HG02798 (cell line): ENCODE results near the gene CDH4.

Source experiments
- ATAC-seq: cut with Tn5 transposase; IDR thresholded peaks from one replicate; pipeline ENCODE4 v1.9.1; 2021; ENCODE audit warnings: mild to moderate bottlenecking; ENCODE audit not compliant: unreplicated experiment, poor library complexity

Gene CDH4

DNA sequence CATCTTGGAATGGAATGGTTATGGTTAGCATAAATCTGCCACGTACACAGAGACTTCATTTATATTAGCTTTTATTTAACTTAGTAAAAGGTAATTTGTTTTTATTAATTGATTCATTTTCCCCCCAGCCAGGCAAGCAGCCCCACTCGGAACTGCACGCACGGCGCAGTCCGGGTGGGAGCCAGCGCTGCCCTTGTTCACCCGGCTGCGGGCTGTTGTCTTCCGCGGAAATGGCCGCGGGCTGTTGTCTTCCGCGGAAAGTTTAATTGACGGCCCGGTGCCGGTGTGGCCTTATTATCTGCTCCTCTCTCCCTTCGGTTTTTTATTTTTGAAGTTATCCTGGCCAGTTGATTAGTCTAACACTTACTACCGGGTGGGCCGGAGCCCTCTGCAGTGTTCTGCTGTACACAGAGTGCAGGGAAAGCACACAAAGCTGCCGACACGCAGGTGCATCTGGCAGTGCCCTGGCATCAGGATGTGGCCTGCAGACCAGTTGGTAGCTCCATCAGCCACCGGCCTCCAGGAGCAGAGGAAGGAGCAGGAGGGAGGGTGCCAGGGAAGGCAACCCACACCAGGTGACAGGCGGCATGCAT, 270.5 kb downstream of the CDH4 start:
- no peak for ATAC-seq

DNA sequence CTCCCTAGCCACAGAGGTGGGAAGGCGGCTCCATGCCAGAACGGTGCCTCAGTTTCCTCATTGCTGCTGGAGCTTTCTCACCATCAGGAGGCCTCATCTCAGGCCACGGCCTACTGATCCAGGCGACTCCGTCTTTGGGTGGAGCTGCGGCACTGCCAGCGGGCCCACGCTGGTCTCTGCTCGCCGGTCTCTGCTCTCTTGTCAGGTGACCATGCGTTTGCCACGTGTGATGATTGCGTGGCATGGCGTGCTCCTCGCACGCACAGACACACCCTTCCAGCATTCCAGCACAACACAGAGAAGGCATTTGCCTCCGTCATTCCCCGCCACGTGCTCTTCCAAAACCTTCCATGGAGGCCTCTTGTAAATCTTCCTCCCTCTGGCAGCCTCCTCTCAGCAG, 271.1 kb downstream of the CDH4 start:
- ATAC-seq, result no peak

DNA sequence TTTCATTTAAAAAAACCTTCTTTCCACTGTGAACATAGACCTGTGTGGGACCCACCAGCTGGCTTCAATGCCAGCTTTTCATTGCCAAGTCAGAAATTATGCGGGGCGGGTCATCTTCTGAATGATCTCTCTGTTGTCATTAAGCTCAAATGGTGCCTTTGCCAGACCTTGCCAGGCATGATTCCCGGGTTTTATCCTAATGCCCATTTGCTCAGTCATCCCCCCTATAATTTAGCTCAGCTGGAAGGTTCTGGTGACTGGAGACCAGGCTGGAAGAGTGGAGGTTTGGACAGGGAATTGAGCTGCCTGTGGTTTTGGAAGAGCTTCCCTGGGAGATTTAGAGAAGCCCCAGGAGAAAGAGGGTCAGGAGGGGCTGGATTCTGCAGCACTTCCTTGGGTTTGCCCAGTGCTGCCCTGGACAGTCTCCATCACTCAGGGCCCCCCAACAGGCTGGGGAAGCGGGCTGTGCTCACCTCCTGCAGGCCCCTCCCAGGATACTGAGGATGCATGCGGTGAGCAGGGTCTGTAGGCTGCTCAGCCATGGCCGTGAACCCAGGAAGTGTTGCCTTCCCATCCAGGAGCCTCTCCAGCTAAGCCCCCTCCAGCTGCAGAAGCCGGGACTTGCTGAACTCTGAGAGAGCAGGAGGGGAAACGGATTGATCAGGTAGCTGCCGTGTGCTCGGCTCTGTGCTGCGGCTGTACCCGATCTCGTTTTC, 273.0 kb downstream of the CDH4 start:
- no peak for ATAC-seq

DNA sequence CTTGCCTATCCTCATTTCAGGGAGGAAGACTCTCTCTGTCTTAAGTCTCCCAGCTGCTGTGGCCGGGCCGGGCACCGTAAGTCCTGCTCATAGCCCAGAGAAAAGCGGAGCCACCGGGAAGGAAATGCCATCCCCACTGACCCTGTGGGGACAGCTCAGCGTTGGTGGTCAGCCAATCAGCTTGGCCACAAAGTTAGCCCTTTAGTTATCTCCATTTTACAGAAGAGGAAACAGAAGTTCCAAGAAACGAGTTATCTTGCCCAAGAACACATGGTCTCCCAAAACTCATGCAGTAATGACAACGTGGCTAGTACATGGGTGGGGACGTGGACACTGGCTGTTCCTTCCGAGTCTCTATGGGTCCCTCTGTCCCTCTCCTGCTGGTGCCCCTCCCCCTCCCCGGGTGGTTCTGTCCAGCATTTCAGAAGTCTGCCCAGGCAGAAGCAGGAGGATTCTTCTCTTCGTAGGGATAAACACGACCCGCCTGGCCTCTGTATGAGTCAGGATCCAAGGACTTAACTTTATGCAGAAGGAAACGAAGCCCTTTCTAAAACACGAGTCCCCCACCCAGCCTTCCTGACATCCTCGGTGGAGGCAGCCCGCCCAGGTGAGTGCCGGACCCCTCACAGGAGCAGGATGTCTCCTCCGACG, 273.8 kb downstream of the CDH4 start:
- no peak for ATAC-seq

DNA sequence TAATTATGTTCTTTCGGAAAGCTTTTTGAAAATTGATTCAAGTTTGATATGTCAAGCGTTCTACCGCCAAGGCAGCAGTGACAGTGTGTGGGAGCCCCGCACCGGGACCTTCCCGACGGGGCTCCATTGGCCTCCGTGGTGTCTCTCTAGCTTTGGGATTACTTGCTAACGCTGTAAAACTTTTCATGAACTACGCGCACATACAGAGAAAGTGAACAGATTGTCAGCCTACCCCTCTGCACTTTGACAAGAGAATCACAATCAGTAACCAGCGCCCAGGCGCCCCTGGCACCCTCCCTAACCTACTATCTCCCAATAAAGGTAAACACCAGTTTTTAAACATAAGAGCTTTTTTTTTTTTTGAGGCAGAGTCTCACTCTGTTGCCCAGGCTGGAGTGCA, 274.8 kb downstream of the CDH4 start:
- no peak for ATAC-seq

DNA sequence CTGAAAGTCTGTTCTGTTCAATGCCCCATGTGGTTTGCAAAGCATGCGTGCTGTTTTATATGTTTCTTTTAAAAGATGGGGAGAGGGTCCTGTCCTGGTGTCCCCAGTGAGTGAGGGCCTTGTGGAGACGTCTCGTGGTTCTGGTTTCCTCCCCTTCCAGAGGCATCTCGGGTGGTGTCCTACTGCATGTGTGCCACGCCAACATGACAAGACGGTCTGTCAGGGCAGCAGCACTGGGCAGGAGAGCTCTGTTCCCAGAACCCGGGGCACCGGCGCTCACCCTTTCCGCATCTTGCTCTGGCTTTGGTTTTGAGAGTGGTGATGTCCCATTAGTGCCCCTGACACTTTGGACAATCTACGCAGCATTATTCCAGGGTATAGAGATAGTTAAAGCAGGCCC, 275.6 kb downstream of the CDH4 start:
- ATAC-seq, result no peak

DNA sequence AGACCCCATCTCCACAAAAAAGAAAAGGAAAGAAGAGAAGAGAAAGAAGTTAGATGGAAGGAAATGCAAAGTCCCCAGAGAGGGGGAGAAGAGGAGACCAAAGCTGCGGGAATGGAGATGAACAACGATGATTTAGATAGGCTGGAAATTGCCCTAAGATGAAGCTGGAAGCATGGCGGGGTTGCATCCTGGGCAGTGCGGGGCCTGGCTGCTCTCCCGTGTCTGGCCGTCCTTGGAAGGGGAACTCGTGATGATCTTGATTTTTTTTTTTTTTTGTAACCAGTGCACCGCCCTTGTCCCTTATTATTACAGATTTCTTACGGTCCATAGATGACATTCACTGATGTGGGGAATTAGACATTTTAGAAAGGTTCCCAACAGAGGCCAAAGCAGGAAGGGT, 276.5 kb downstream of the CDH4 start:
- no peak for ATAC-seq

DNA sequence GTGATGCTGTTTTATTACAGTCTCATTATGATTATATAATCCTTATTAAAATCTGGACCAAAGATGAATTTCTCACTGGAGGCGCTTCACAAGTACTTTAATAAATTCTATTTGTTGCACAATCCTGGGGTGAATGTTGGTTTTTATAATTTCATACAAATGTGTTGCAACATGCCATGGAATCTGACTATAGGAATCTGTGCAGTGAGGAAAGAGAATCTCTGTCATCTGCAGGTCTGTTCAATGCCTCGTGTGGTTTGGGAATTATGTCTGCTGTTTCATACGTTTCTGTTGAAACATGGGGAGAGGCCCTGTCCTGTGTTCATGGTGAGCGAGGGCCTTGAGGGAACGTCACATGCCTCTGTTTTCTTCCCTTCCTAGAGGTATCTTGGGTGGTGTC, 277.3 kb downstream of the CDH4 start:
- no peak for ATAC-seq

DNA sequence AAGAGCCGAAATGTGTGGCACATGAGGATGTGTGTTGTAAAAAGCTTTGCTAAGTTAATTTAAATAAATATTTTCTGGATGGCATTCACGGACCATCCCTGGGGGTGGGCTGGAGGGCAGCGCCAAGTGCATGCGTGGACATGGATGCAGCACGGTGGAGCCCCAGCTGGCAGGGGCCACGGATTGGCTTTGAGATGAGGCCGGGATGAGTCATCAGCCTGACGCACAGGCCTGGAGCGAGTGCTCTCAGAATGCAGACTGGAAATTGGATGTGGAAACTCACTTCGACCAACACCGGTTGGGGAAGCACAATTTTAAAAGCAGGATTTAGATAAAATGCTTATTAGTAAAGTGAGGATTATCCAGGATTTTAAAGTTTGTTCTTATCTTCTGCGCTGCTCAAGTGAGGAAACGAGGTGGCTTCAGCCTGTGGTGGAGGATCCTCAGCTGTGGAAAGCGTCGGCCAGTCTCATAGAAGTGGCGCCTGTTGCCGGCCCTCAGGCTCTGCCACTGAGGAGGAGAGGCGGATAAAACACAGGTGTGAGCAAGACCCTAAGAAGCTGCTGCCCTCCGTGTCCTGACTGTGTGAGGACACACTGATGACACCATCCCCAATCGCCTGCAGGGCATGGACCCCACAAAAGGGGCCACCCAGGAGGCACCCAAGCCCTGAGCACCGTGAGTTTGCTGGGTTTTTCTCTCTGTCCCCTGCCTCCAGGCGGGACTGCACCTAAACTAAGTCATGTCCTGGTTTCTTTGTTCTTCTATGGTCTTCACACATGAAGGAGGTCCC, 279.7 kb downstream of the CDH4 start:
- no peak for ATAC-seq

DNA sequence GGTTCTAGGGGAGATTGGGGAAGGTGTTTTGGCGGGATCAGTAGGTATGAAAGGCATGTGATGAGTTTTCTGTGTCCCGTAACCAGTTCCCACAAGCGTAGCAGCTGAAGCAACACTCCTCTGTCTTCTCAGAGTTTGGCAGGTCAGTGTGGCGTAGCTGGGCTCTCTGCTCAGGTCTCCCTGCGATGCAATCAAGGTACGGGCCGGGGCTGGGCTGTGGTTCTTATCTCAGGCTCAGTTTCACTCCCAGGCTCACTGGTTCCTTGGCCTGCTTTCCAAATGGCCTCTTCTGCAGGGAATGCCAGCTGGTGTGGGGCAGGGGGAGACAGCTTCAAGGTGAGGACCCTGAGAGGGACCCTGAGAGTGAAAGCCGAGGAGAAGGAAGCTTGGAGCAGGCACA, 280.7 kb downstream of the CDH4 start:
- no peak for ATAC-seq

DNA sequence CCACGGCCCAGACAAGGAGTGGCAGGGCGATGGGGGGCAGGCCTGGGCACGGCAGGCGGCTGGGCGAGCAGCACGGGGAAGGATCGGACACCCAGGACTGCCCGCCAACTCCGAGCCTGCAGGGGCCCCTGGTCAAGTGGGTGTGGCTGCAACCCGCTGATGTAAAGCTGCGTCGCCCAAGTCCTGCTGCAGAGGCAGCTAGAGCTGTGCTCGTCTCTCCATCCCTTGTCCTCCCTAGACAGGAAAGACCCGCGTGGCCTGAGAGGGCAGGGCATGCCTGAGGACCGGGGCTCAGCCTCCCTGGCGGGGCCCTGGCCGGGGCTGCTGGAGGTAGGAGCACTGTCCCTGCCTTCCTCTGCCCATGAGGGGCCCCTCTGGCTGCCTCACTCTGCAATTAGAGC, 281.2 kb downstream of the CDH4 start:
- ATAC-seq, result no peak

DNA sequence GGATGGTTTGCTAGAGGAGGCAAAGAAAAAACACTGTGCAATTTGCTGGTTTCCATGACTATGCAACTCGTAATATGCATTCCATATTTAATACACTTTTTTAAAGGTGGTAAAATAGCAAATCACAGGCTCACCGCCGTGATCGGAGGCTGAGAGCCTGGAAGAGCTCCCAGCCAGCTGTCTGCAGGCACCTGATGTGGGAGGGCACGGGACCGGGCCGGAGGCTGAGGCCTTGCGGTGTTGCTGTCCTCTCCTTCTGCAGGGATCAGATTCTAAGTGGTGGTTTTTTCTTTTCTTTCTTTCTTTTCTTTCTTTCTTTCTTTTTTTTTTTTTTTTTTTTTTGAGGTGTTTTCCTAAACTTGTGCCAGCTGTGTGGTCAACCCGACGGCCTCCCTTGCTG, 282.3 kb downstream of the CDH4 start:
- no peak for ATAC-seq

DNA sequence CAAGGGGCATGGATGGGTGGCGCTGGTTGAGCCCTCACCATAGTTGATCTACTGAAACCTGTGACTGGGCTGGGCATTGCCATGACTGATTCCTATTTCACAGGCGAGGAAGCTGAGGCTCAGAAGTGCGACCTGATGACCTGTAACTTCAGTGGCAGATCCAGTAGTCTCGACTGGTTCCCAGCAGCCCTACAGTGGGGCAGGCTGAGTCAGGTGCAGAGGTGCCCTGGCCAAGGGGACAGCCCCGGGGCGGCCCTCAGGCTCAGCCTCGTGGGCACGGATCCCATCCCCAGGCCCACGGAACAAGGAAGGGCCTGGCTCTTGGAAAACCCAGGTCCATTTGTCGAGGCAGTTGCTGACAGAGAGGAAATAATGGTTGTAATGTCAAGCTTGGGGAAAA, 283.0 kb downstream of the CDH4 start:
- no peak for ATAC-seq

DNA sequence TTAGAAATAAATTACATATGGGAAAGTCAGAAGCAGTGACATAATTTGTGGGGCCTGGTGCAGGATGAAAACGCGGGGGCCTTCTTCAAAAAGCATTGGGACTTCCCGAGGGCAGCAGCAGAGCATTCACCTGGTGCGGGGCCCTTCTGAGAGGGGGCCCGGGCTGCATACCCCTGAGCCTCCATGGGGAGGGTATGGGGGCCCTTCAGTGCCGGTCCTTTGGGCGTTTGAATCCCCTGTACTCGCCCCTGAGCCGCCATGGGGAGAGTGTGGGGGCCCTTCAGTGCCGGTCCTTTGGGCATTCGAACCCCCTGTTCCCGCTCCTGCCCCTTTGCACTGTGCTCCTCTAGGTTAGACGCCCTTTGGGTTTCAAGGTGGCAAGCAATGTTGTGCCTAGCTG, 283.5 kb downstream of the CDH4 start:
- ATAC-seq, result no peak

DNA sequence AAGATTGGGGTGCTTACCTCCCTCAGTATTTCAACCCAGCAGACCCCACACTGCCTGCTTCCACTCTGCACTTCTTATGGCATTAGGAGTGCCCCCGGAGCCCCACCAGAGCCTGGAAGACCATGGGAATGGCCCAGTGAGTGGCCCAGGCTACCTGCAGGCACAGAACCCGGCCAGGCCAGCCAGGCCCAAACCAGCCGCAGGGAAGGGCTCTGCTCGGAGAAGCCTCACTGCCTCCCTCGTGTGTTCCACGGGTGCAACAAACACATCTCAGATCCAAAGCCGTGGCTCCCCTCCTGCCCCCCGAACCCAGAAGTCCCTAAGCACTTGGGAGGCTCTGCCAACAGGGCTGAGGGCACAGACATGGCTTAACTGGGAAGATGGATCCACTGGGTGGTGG, 283.9 kb downstream of the CDH4 start:
- no peak for ATAC-seq

DNA sequence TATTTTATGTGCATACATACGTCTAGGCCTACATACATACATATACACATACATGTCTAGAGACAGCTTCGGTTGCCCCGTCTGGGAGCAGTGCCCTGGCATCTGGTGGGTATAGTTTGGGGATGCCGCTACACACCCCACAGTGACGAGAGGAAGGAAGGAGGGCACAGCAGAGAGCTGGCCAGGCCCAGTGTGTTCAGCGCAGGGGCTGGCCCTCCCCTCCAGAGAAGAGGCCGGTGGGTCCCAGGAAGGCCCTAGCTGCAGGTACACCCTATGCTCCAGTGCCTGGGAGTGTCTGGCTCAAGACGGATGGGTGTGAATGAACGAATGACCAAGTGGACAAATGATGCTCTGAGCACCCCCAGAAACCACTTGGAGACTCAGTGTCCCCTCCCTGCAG, 284.6 kb downstream of the CDH4 start:
- ATAC-seq, result no peak

DNA sequence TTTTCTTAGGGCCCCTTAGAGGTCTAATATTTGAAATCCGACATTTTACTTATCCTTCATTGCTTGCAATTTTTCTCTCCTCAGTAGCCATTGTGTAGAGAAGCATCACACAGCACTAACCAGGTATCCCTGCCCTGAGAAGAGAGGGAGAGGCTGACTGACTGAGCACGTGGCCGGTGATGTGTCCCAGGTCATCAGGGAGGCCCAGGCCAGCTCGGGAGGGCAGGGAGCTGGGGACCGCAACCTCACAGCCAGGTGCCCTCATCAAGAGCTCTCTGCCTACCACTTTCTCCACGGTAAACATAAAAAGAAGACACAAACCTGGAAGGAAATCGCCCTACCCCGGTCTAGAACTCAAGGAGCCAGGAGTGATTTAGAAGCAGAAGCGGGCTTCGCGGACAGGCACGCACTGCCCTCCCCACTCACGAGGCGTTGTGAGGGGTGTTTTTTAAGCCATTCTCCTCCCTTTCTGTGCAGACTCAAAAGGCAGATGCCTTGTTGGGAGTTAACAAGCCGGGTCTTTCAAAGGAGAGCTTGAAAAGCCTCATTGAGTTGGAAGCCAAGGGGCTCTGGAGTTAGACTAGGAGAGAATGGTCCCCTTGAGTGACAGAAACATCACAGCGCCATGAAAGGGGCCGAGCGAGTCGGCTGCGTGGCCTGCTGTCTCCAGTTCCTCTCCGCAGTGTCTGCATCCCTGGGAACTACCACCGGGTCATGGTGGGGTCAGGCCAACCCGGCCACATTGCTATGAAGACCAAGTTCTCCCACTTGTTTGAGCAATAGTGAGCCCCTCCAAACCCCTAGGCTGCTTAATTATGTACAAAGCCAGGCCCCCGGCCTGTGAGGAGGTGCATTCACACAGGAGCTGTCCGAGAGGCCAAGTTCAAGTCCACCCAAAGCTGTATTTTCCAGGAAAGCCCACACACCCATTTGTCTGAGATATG, 285.4 kb downstream of the CDH4 start:
- no peak for ATAC-seq

DNA sequence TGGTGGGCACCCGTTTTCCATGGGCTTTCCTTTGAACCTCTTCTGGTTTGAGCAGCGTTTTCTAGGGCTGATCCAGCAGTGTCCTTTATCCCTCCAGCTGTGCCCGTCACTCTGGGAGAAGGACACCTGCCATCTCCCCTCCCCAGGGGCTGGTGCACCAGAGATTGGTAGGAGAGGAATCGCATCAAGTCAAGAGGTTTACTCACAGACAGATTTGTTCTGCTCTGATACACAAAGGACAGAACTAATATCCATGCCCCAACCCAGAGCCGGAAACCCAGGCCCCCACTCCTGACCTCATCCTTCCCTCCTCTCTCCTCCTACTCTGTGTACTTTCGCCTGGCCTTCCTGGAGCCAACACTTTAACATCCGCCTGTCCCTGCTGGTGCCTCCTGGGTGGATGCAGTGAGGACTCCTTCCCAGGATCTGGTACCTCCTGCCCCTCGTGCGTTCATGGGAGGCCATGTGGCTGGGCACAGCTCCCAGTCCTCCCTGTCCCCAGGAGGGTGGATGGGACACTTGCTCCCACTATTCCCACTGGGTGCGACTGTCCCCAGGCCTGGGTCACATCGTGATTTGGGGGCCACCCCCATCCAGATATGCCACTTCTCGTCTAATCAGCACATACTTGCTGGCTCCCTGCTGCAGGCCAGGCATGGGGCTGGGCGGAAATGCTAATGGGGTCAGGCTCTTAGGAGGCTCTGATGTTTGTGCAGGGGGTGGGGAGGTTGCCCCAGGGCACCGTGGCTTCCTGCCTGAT, 286.3 kb downstream of the CDH4 start:
- no peak for ATAC-seq

DNA sequence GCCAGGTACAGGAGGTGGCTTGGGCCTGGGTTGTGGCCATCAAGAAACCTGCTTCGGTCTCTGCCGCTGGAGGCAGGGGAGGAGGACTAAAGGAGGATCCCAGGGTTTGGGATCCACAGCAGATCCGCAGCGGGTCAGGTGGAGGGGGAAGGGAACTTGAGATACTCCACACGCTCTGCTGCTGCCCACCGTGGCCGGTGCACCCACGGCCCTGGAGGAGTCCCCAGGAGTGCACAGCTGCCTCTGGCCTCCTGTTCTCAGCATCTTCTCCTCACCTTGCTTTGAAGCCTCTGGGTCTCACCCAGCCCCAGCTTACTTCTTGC, 286.8 kb downstream of the CDH4 start:
- ATAC-seq, result no peak
